H9 (cell line): Measurements from ENCODE around the gene EDN1. TPM values are rescaled to one million over a fixed set of nuclear protein-coding genes. Genes with fewer than 3 reads are reported as not detected.
A peak's percentile ranks its signal among the peaks of the same experiment; 100 is the strongest.

Experiments
- DNase-seq: peaks from one replicate; pipeline ENCODE4 v3.0.0-alpha.2; 2017
- H2AFZ ChIP-seq: one replicate; pipeline ENCODE4 v1.6.1; 2013; ENCODE audit warnings: mild to moderate bottlenecking, low read length, control low read depth, moderate library complexity
- H2AK5ac ChIP-seq: 2 replicates; pipeline ENCODE4 v1.6.1; 2013; ENCODE audit warnings: low read length, control low read depth, mixed read lengths; ENCODE audit not compliant: insufficient read length
- H2BK120ac ChIP-seq: one replicate; pipeline ENCODE4 v1.6.1; 2013; ENCODE audit warnings: low read depth, mild to moderate bottlenecking, low read length, control low read depth, inconsistent platforms; ENCODE audit not compliant: poor library complexity, severe bottlenecking
- H2BK12ac ChIP-seq: 2 replicates; pipeline ENCODE4 v1.6.1; 2013; ENCODE audit warnings: low read length, control low read depth, mixed read lengths, low read depth; ENCODE audit not compliant: insufficient read length
- H2BK15ac ChIP-seq: 2 replicates; pipeline ENCODE4 v1.6.1; 2013; ENCODE audit warnings: low read depth, low read length, control low read depth
- H2BK20ac ChIP-seq: one replicate; pipeline ENCODE4 v1.6.1; 2013; ENCODE audit warnings: low read depth, mild to moderate bottlenecking, low read length, control low read depth, inconsistent platforms; ENCODE audit not compliant: poor library complexity, severe bottlenecking
- H2BK5ac ChIP-seq: 2 replicates; pipeline ENCODE4 v1.6.1; 2013; ENCODE audit warnings: low read length, control low read depth, mixed read lengths; ENCODE audit not compliant: insufficient read length
- H3K14ac ChIP-seq: 2 replicates; pipeline ENCODE4 v1.6.1; 2013; ENCODE audit warnings: low read length, control low read depth; ENCODE audit not compliant: insufficient read depth
- H3K18ac ChIP-seq: 2 replicates; pipeline ENCODE4 v1.6.1; 2013; ENCODE audit warnings: low read depth, mild to moderate bottlenecking, mixed read lengths, low read length, control low read depth; ENCODE audit not compliant: insufficient read length
- H3K23ac ChIP-seq: 2 replicates; pipeline ENCODE4 v1.6.1; 2013; ENCODE audit warnings: low read length, control low read depth, mixed read lengths, low read depth; ENCODE audit not compliant: insufficient read length
- H3K23me2 ChIP-seq: 2 replicates; pipeline ENCODE4 v1.6.1; 2013; ENCODE audit warnings: low read depth, mild to moderate bottlenecking, mixed read lengths, low read length, control low read depth; ENCODE audit not compliant: insufficient read length, poor library complexity, severe bottlenecking
- H3K27ac ChIP-seq: 2 replicates; pipeline ENCODE4 v1.5.1; 2013; ENCODE audit warnings: low read length, control low read depth, mixed read lengths, low read depth; ENCODE audit not compliant: insufficient read length
- H3K27me3 ChIP-seq: 2 replicates; pipeline ENCODE4 v1.6.1; 2013; ENCODE audit warnings: low read length, control low read depth, inconsistent platforms; ENCODE audit not compliant: insufficient read depth
- H3K4ac ChIP-seq: 2 replicates; pipeline ENCODE4 v1.6.1; 2013; ENCODE audit warnings: low read depth, mild to moderate bottlenecking, control low read depth, inconsistent platforms, low read length, moderate library complexity
- H3K4me1 ChIP-seq: 2 replicates; pipeline ENCODE4 v1.6.1; 2013; ENCODE audit warnings: low read length, control low read depth, inconsistent platforms; ENCODE audit not compliant: insufficient read depth
- H3K4me2 ChIP-seq: 2 replicates; pipeline ENCODE4 v1.6.1; 2013; ENCODE audit warnings: low read length, control low read depth, mixed read lengths; ENCODE audit not compliant: insufficient read length, insufficient read depth
- H3K56ac ChIP-seq: 2 replicates; pipeline ENCODE4 v1.6.1; 2013; ENCODE audit warnings: low read depth, mild to moderate bottlenecking, mixed read lengths, low read length, control low read depth; ENCODE audit not compliant: insufficient read length
- H3K79me1 ChIP-seq: 2 replicates; pipeline ENCODE4 v1.6.1; 2013; ENCODE audit warnings: low read depth, mild to moderate bottlenecking, moderate library complexity, low read length, control low read depth, inconsistent platforms; ENCODE audit not compliant: insufficient read depth, poor library complexity, severe bottlenecking
- H3K79me2 ChIP-seq: 2 replicates; pipeline ENCODE4 v1.6.1; 2013; ENCODE audit warnings: low read length, control low read depth, inconsistent platforms; ENCODE audit not compliant: insufficient read depth
- H3K9ac ChIP-seq: 2 replicates; pipeline ENCODE4 v1.6.1; 2013; ENCODE audit warnings: low read length, control low read depth, mixed read lengths; ENCODE audit not compliant: insufficient read length; ENCODE audit errors: extremely low read depth
- H3K9me3 ChIP-seq: one replicate; pipeline ENCODE4 v1.6.1; 2013; ENCODE audit warnings: low read depth, low read length, inconsistent platforms; ENCODE audit not compliant: control insufficient read depth
- H3T11ph ChIP-seq: one replicate; pipeline ENCODE4 v1.6.1; 2013; ENCODE audit warnings: mild to moderate bottlenecking, low read length, control low read depth, inconsistent platforms
- H4K20me1 ChIP-seq: one replicate; pipeline ENCODE4 v1.6.1; 2013; ENCODE audit not compliant: control insufficient read depth, insufficient read length, insufficient read depth
- H4K5ac ChIP-seq: 2 replicates; pipeline ENCODE4 v1.6.1; 2013; ENCODE audit warnings: low read depth, mild to moderate bottlenecking, mixed read lengths, low read length, control low read depth; ENCODE audit not compliant: insufficient read length
- H4K8ac ChIP-seq: replicated peaks from 2 replicates; pipeline ENCODE4 v1.6.1; 2013; ENCODE audit warnings: low read length, control low read depth, mixed read lengths, low read depth; ENCODE audit not compliant: insufficient read length
- H4K91ac ChIP-seq: 2 replicates; pipeline ENCODE4 v1.6.1; 2013; ENCODE audit warnings: low read depth, mild to moderate bottlenecking, moderate library complexity, mixed read lengths, low read length, control low read depth; ENCODE audit not compliant: insufficient read length
- H3K27ac Mint-ChIP-seq, 3 experiments: 2 replicates in 2 of 3; 3 replicates in 1 of 3; pipeline ENCODE4 v1.8.0; 2020 to 2021; ENCODE audit warnings: mixed read lengths in 3 of 3, mild to moderate bottlenecking in 1 of 3, moderate library complexity in 1 of 3
- H3K27me3 Mint-ChIP-seq: 2 replicates; pipeline ENCODE4 v1.8.0; 2021; ENCODE audit warnings: low read depth, mild to moderate bottlenecking, moderate library complexity, mixed read lengths
- H3K36me3 Mint-ChIP-seq, 3 experiments: 2 replicates in 2 of 3; 3 replicates in 1 of 3; pipeline ENCODE4 v1.8.0; 2020 to 2021; ENCODE audit warnings: low read depth in 3 of 3, mixed read lengths in 3 of 3; ENCODE audit not compliant: insufficient read depth in 1 of 3
- H3K4me1 Mint-ChIP-seq, 2 experiments: 2 replicates each; pipeline ENCODE4 v1.8.0; 2020; ENCODE audit warnings: mixed read lengths in 2 of 2
- H3K4me3 Mint-ChIP-seq, 2 experiments: 2 replicates in 1 of 2; 3 replicates in 1 of 2; pipeline ENCODE4 v1.8.0; 2020 to 2021; ENCODE audit warnings: mild to moderate bottlenecking in 2 of 2, mixed read lengths in 2 of 2, moderate library complexity in 1 of 2
- H3K9me3 Mint-ChIP-seq, 2 experiments: 2 replicates in 1 of 2; 3 replicates in 1 of 2; pipeline ENCODE4 v1.8.0; 2020; ENCODE audit warnings: mild to moderate bottlenecking in 2 of 2, mixed read lengths in 2 of 2, moderate library complexity in 1 of 2
- CTCF ChIP-seq: fragments of 200-600 bp; sonication (generic); conservative IDR thresholded peaks from 3 replicates; pipeline ENCODE4 v1.8.0; 2021; ENCODE audit warnings: antibody characterized with exemption, mild to moderate bottlenecking
- WGBS: extraction: QIAGEN DNeasy Blood & Tissue Kit; methylation state at CpG from one replicate; pipeline ENCODE4 v1.1.7; 2013; ENCODE audit warnings: missing lambda C conversion rate, low lambda C conversion rate, mixed read lengths; ENCODE audit not compliant: insufficient read length; ENCODE audit errors: extremely low coverage; 5-methylcytosine and 5-hydroxymethylcytosine counted together
- total RNA-seq: library from RNA; stranded (reverse); gene quantifications from 2 replicates; pipeline ENCODE4 v1.2.1, GENCODE V29; 2021

Gene EDN1
- total RNA-seq, 1 experiment from 2014 or later: 2.1 TPM

- Histone ChIP-seq H3K9ac (no peak overlapping the region), H2BK120ac (no peak overlapping the region), H2AFZ (no peak overlapping the region), H3K9me3 (no peaks in the 10 kb centered on the region), H4K91ac (no peak overlapping the region), H2BK15ac (no peak overlapping the region), H3K79me1 (no peaks in the 10 kb centered on the region), H3K18ac (no peak overlapping the region), H3K56ac (no peak overlapping the region), H2AK5ac (no peak overlapping the region), H2BK5ac (no peak overlapping the region), H3K79me2 (no peaks in the 10 kb centered on the region), H3K4ac (no peak overlapping the region), H3K23me2 (peaks cover 9% of the 10 kb centered on the region), H3K4me1 (no peaks in the 10 kb centered on the region; the same call in 1 of the 2 replicates), H3K4me2 (peak overlapping the region; percentile 30), H4K8ac (no peak overlapping the region), H4K20me1 (no peaks in the 10 kb centered on the region), H3K23ac (no peak overlapping the region), H3K27ac (no peak overlapping the region), H3K27me3 (no peaks in the 10 kb centered on the region; the same call in 1 of the 2 replicates), H2BK12ac (no peak overlapping the region), H4K5ac (no peak overlapping the region), H2BK20ac (no peak overlapping the region), H3T11ph (no peak overlapping the region), H3K14ac (no peak overlapping the region)
- Mint-ChIP-seq H3K4me1 (peaks cover 57 to 58% of the 10 kb centered on the region in 2 experiments), H3K36me3 (peaks cover 0 to 31% (median 5%) of the 10 kb centered on the region in 3 experiments; a peak in 3 of 7 replicates), H3K27ac (no peak overlapping the region), H3K4me3 (peak overlapping the region; percentile 54 to 75; a peak in 4 of 5 replicates), H3K27me3 (peaks cover 21% of the 10 kb centered on the region), H3K9me3 (no peaks in the 10 kb centered on the region; a peak in 1 of 5 replicates)
- DNase-seq: peak; percentile 52
- no CpG with 5 or more reads among the region's 15 CpGs for WGBS
- TF ChIP-seq CTCF: peak; percentile 57; the same call in 2 of the 3 replicates
Observed at GRCh38 chr6:12291839-12292604, 1.9 kb downstream of the EDN1 start.
